Mucosa of rectum (tissue), 2 donors: ENCODE results near the gene COL9A3.

Experiments
- H3K27ac ChIP-seq, 2 donors: one replicate each; pipeline ENCODE4 v1.7.0; 2013; ENCODE audit warnings: inconsistent platforms in 2 of 2, low read depth in 2 of 2, low read length in 2 of 2
- H3K27me3 ChIP-seq, 2 donors: one replicate each; pipeline ENCODE4 v1.7.0; 2013; ENCODE audit warnings: low read length in 2 of 2; ENCODE audit not compliant: control insufficient read depth in 2 of 2, insufficient read depth in 2 of 2
- H3K36me3 ChIP-seq, 2 donors: one replicate each; pipeline ENCODE4 v1.7.0; 2013; ENCODE audit warnings: low read length in 2 of 2; ENCODE audit not compliant: control insufficient read depth in 2 of 2, insufficient read depth in 2 of 2
- H3K4me1 ChIP-seq, 2 donors: one replicate each; pipeline ENCODE4 v1.7.0; 2013; ENCODE audit warnings: low read length in 2 of 2, mild to moderate bottlenecking in 1 of 2; ENCODE audit not compliant: control insufficient read depth in 2 of 2, insufficient read depth in 2 of 2
- H3K4me3 ChIP-seq, 2 donors: one replicate each; pipeline ENCODE4 v1.7.0; 2013; ENCODE audit warnings: low read length in 2 of 2
- H3K9ac ChIP-seq, 2 donors: one replicate each; pipeline ENCODE4 v1.7.0; 2013; ENCODE audit warnings: low read length in 2 of 2, low read depth in 1 of 2, mild to moderate bottlenecking in 1 of 2
- H3K9me3 ChIP-seq, 2 donors: one replicate each; pipeline ENCODE4 v1.7.0; 2013; ENCODE audit warnings: low read length in 2 of 2; ENCODE audit not compliant: control insufficient read depth in 2 of 2
- donor health status: healthy.
- donor health status: Normal muscosa, but diverticular disease.

The COL9A3 gene

GRCh38 chr20:62779417-62779685 is 37.5 kb upstream of the COL9A3 start:
- Histone ChIP-seq H3K9me3 (no peaks in the 10 kb centered on the region), H3K4me3 (no peak overlapping the region), H3K27ac (no peak overlapping the region), H3K4me1 (no peaks in the 10 kb centered on the region), H3K9ac (no peak overlapping the region), H3K36me3 (no peaks in the 10 kb centered on the region), H3K27me3 (no peaks in the 10 kb centered on the region)

GRCh38 chr20:62780204-62780603 is 36.6 kb upstream of the COL9A3 start:
- H3K4me3 ChIP-seq: no peak overlapping the region
- H3K27me3 ChIP-seq: no peaks in the 10 kb centered on the region
- H3K27ac ChIP-seq: no peak overlapping the region
- no peaks in the 10 kb centered on the region for H3K9me3 ChIP-seq
- no peaks in the 10 kb centered on the region for H3K36me3 ChIP-seq
- H3K9ac ChIP-seq: no peak overlapping the region
- H3K4me1 ChIP-seq: no peaks in the 10 kb centered on the region

- Histone ChIP-seq H3K9ac (no peak overlapping the region), H3K27me3 (no peaks in the 10 kb centered on the region), H3K9me3 (no peaks in the 10 kb centered on the region)
These were observed 36.2 kb upstream of the COL9A3 start for GRCh38 chr20:62780696-62781095.

GRCh38 chr20:62782149-62782892 is 34.5 kb upstream of the COL9A3 start:
- Histone ChIP-seq H3K4me3 (no peak overlapping the region), H3K9me3 (no peaks in the 10 kb centered on the region), H3K27ac (no peak overlapping the region), H3K9ac (no peak overlapping the region), H3K4me1 (no peaks in the 10 kb centered on the region), H3K36me3 (no peaks in the 10 kb centered on the region), H3K27me3 (no peaks in the 10 kb centered on the region)

More at GRCh38 chr20:62780696-62781095, 36.2 kb upstream of the COL9A3 start:
- Histone ChIP-seq H3K27ac (no peak overlapping the region), H3K4me1 (no peaks in the 10 kb centered on the region), H3K4me3 (no peak overlapping the region), H3K36me3 (no peaks in the 10 kb centered on the region)

GRCh38 chr20:62782893-62783278 is 34.0 kb upstream of the COL9A3 start:
- Histone ChIP-seq H3K9me3 (no peaks in the 10 kb centered on the region), H3K36me3 (no peaks in the 10 kb centered on the region), H3K4me1 (no peaks in the 10 kb centered on the region), H3K4me3 (no peak overlapping the region), H3K9ac (no peak overlapping the region), H3K27me3 (no peaks in the 10 kb centered on the region), H3K27ac (no peak overlapping the region)

GRCh38 chr20:62784497-62784896 is 32.4 kb upstream of the COL9A3 start:
- no peak overlapping the region for H3K27ac ChIP-seq
- no peaks in the 10 kb centered on the region for H3K36me3 ChIP-seq
- H3K9ac ChIP-seq: no peak overlapping the region
- no peaks in the 10 kb centered on the region for H3K9me3 ChIP-seq
- no peak overlapping the region for H3K4me3 ChIP-seq
- no peaks in the 10 kb centered on the region for H3K4me1 ChIP-seq
- no peaks in the 10 kb centered on the region for H3K27me3 ChIP-seq

- Histone ChIP-seq H3K27ac (no peak overlapping the region), H3K4me1 (no peaks in the 10 kb centered on the region), H3K9ac (no peak overlapping the region), H3K9me3 (no peaks in the 10 kb centered on the region), H3K36me3 (no peaks in the 10 kb centered on the region), H3K27me3 (no peaks in the 10 kb centered on the region), H3K4me3 (no peak overlapping the region)
These were observed 31.5 kb upstream of the COL9A3 start for GRCh38 chr20:62785393-62785792.

GRCh38 chr20:62786157-62786556 is 30.7 kb upstream of the COL9A3 start:
- no peak overlapping the region for H3K27ac ChIP-seq
- no peaks in the 10 kb centered on the region for H3K9me3 ChIP-seq
- H3K36me3 ChIP-seq: no peaks in the 10 kb centered on the region
- no peaks in the 10 kb centered on the region for H3K27me3 ChIP-seq
- H3K4me3 ChIP-seq: no peak overlapping the region
- no peaks in the 10 kb centered on the region for H3K4me1 ChIP-seq
- H3K9ac ChIP-seq: no peak overlapping the region

GRCh38 chr20:62787321-62787720 is 29.5 kb upstream of the COL9A3 start:
- H3K36me3 ChIP-seq: no peaks in the 10 kb centered on the region
- no peak overlapping the region for H3K4me3 ChIP-seq
- no peaks in the 10 kb centered on the region for H3K27me3 ChIP-seq
- H3K9ac ChIP-seq: no peak overlapping the region
- no peaks in the 10 kb centered on the region for H3K9me3 ChIP-seq
- no peaks in the 10 kb centered on the region for H3K4me1 ChIP-seq
- no peak overlapping the region for H3K27ac ChIP-seq

- Histone ChIP-seq H3K27ac (no peak overlapping the region), H3K9ac (no peak overlapping the region), H3K9me3 (no peaks in the 10 kb centered on the region), H3K36me3 (no peaks in the 10 kb centered on the region), H3K27me3 (no peaks in the 10 kb centered on the region), H3K4me3 (no peak overlapping the region), H3K4me1 (no peaks in the 10 kb centered on the region)
These were observed 29.0 kb upstream of the COL9A3 start for GRCh38 chr20:62787866-62788265.

GRCh38 chr20:62788607-62789006 is 28.2 kb upstream of the COL9A3 start:
- H3K4me1 ChIP-seq: peaks cover 4 to 6% of the 10 kb centered on the region in 2 donors
- no peak overlapping the region for H3K4me3 ChIP-seq
- no peaks in the 10 kb centered on the region for H3K36me3 ChIP-seq
- H3K9me3 ChIP-seq: no peaks in the 10 kb centered on the region
- H3K27me3 ChIP-seq: no peaks in the 10 kb centered on the region
- H3K9ac ChIP-seq: no peak overlapping the region
- no peak overlapping the region for H3K27ac ChIP-seq
